ENCODE results near the gene RAP1GAP.

RAP1GAP gene

GRCh38 chr1:21607549-21608529 lies 61.3 kb downstream of the RAP1GAP start:
- no peak for DNase-seq

- no peak for DNase-seq
Observed at GRCh38 chr1:21605964-21606705, 63.0 kb downstream of the RAP1GAP start.

- no peak for DNase-seq
Observed at GRCh38 chr1:21605012-21605715, 64.0 kb downstream of the RAP1GAP start.

- DNase-seq: no peak
Observed at GRCh38 chr1:21604208-21604957, 64.8 kb downstream of the RAP1GAP start.

- no peak for DNase-seq
Observed at GRCh38 chr1:21603177-21604138, 65.7 kb downstream of the RAP1GAP start.

GRCh38 chr1:21601278-21602048 lies 67.7 kb downstream of the RAP1GAP start:
- DNase-seq: no peak

GRCh38 chr1:21599402-21599801 lies 69.8 kb downstream of the RAP1GAP start:
- DNase-seq: no peak

- no peak for DNase-seq
Observed at GRCh38 chr1:21598904-21599303, 70.3 kb downstream of the RAP1GAP start.

GRCh38 chr1:21598417-21598816 lies 70.7 kb downstream of the RAP1GAP start:
- DNase-seq: no peak

- no peak for DNase-seq
Observed at GRCh38 chr1:21597753-21598152, 71.4 kb downstream of the RAP1GAP start.

GRCh38 chr1:21596628-21597027 lies 72.5 kb downstream of the RAP1GAP start:
- DNase-seq: no peak

- DNase-seq: no peak
Observed at GRCh38 chr1:21596174-21596573, 73.0 kb downstream of the RAP1GAP start.

- peak; percentile 35 for DNase-seq
Observed at GRCh38 chr1:21594935-21595897, 73.9 kb downstream of the RAP1GAP start.

GRCh38 chr1:21594501-21594900 lies 74.7 kb downstream of the RAP1GAP start:
- no peak for DNase-seq

- no peak for DNase-seq
Observed at GRCh38 chr1:21593231-21593630, 75.9 kb downstream of the RAP1GAP start.

- no peak for DNase-seq
Observed at GRCh38 chr1:21592086-21592865, 76.9 kb downstream of the RAP1GAP start.

- DNase-seq: no peak
Observed at GRCh38 chr1:21590934-21591333, 78.2 kb downstream of the RAP1GAP start.

- DNase-seq: no peak
Observed at GRCh38 chr1:21590126-21590880, 78.9 kb downstream of the RAP1GAP start.

Data from activated T-cell treated with anti-CD3 and anti-CD28 coated beads, Interleukin-2, amount 50 U/mL, for 1 hour (primary cell).